GF-D8 (cell line): ENCODE measurements around the gene STX18.

Experiments
- DNase-seq: peaks from one replicate; lab custom pipeline; 2025; lab: John Stamatoyannopoulos, UW

Gene STX18

DNA sequence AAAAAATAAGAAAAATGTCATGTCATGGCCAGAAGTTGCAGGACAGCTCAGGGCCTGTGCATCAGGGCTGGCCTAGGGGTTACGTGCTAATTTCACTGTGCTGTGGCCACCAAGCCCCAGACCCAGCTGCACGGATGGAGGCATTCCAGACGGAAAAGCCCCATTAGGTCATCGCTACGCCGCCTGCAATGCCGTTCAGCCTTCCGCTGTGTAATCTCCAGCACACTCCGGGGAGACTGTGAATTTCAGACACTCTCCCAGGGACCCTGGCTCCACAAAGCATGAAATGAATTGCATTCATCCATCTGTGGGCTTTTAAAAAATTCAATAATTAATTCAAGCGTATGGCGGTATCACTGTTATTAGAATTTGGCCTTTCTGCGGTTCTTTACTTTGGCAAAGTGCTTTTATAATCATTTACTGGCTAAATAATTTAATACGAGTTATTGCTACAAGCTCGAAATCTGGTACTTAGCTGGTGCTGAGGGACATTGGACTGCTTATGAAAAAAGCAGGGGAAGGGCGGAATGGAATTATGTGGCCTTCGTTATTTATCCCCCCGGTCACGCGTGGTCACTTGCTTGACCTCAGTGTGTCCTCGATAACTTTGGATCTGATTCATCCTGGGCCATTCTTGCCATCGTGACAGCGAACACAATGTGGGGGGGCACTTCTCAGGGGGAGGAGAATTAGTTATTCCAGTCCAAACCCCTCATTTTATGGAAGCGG, 164.0 kb downstream of the STX18 start:
- DNase-seq = no peak

GRCh38 chr4:4377191-4377590, 164.7 kb downstream of the STX18 start:
- DNase-seq = no peak

- DNase-seq = no peak
Observed at GRCh38 chr4:4376074-4376473, 165.8 kb downstream of the STX18 start.

- no peak for DNase-seq
Observed at GRCh38 chr4:4374388-4375098, 167.3 kb downstream of the STX18 start.
